ENCODE measurements around the gene FLT3.
"Not testable (repeated sequence)": the region's sequence is repeated elsewhere in the genome, so short reads cannot be mapped to it uniquely, and the experiment has no call there.

The FLT3 gene

DNA sequence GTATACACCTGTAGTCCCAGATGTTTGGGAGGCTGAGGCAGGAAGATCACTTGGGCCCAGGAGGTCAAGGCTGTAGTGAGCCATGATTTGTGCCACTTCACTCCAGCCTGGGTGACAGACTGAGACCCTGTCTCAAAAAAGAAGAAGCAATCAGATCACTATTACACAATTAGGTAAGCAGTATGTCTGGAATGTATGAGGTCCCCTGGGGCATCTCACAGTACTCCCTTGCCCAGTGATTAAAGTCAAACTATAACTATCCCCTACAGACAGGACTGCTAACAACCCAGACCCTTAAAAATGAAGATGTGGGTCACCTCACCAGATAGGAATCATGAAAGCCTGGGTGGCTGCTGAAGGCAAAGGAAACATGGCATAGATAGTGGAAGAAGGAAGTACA lies 28.6 kb upstream of the FLT3 start:
- no peak for DNase-seq (ENCODE audit: low read depth in 1 of 2, low spot score in 1 of 2)
- in situ Hi-C loops (cut with HindIII; ENCODE audit: low pct_unique_long_range_greater_than_20kb, low sequenced_read_pairs): no loop called here
- no peak for TF ChIP-seq JUND (IDR thresholded peaks at IDR 0.05; ENCODE audit: low read depth)

DNA sequence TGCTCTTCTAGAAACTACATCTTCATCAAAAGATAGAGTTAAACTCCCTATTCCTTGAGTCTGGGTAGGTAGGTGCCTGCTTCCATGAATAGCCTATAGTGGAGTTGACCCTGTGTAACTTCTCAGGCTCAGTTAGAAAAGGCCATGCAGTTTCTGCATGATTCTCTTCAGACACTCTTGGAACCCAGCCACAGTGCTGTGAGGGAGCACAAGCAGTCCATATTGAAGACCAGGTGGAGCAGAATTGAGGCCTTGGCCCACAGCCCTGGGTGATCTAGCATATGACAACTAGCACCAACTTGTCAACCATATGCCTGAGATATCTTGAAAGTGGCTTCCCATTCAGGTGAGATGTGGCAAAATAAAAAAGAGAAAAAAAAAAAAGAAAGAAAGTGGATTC lies 27.7 kb upstream of the FLT3 start:
- no peak for DNase-seq (ENCODE audit: low read depth in 1 of 2, low spot score in 1 of 2)
- in situ Hi-C loops (cut with HindIII; ENCODE audit: low pct_unique_long_range_greater_than_20kb, low sequenced_read_pairs): no loop called here
- TF ChIP-seq JUND (IDR thresholded peaks at IDR 0.05; ENCODE audit: low read depth): no peak

DNA sequence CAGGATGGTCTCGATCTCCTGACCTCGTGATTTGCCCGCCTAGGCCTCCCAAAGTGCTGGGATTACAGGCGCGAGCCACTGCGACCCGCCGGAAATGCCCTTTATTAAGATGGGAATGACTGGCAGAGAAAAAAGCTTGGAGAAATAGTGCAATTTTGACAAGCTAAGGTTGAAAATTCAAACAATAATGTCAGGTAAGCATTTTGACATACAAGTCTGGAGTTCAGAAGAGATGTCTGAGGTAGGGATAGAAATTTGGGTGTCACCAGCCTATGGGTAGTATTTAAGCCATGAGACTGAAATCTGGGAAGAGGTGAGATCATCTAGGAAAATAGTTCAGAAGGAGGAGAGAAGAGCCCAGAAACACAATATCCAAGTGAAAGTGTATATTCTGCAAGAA lies 20.8 kb upstream of the FLT3 start:
- in situ Hi-C loops (cut with HindIII; ENCODE audit: low pct_unique_long_range_greater_than_20kb, low sequenced_read_pairs): no loop called here
- TF ChIP-seq JUND (IDR thresholded peaks at IDR 0.05; ENCODE audit: low read depth): no peak
- DNase-seq (ENCODE audit: low read depth in 1 of 2, low spot score in 1 of 2): no peak

DNA sequence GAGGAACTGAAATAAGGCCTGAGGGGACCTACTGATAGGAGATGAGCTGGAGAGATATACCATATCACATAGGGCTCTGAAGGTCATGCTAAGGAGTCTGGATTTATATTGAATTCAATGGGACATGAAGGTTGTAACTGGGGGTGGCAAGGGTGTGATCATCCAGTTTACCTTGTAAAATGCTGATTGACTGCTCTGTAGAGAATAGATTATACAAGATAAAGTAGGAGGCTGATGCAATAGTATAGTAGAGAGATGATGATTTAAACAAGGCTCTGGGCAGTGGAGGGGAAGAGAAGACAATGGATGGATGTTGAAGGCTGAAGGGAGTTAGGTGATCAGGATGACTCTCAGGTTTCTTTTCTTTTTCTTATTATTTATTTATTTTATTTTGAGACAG lies 19.9 kb upstream of the FLT3 start:
- in situ Hi-C loops (cut with HindIII; ENCODE audit: low pct_unique_long_range_greater_than_20kb, low sequenced_read_pairs): no loop called here
- DNase-seq (ENCODE audit: low read depth in 1 of 2, low spot score in 1 of 2): no peak
- TF ChIP-seq JUND (IDR thresholded peaks at IDR 0.05; ENCODE audit: low read depth): no peak

DNA sequence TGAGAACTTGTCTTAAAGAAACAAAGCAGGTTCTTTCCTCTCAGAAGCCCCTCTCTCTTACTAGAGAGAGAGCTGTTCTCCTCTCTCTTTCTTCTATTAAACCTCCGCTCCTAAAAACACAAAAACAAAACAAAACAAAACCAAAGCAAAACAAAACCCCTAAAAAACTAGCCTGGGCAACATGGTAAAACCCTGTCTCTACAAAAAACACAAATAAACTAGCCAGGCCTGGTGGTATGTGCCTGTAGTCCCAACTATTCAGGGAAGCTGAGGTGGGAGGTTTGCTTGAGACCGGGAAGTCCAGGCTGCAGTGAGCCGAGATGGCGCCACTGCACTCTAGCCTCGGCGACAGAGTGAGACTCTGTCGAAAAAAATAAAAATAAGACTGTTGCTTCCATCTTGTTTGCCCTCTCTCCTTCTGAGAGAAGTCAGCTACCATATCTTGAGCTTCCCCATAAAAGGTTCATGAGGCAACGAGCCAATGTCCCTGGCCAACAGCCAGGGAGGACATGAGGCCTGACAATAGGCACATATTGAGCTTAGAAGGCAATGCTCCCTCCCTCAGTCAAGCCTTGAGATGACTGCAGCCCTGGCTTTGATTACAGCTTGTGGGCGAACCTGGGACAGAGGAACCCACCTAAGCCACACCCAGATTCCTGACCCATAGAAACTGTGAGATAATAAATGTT lies 17.5 kb upstream of the FLT3 start:
- DNase-seq (ENCODE audit: low read depth in 1 of 2, low spot score in 1 of 2): peak in 1 of 2 experiments; percentile 22
- no peak for TF ChIP-seq JUND (IDR thresholded peaks at IDR 0.05; ENCODE audit: low read depth)
- in situ Hi-C loops (cut with HindIII; ENCODE audit: low pct_unique_long_range_greater_than_20kb, low sequenced_read_pairs): no loop called here

DNA sequence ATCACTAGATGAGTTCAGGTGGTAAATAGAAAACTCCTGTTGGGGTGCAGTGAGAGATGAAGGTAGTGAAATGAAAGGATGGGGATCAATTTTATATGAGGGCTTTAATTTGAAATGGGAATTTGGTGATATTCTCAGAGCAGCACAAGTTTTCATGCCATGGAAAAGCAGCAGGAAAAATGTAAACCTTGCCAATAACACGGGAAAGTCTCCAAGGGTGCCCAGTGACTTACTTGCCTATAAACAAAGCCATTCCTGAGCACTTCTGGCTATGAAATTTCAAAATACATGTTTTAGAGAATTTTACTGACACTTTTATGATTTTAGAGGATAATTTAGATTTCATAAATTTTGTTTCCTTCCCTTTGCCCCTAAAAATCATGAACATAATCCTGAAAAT lies 16.4 kb upstream of the FLT3 start:
- no peak for TF ChIP-seq JUND (IDR thresholded peaks at IDR 0.05; ENCODE audit: low read depth)
- DNase-seq (ENCODE audit: low read depth in 1 of 2, low spot score in 1 of 2): no peak
- in situ Hi-C loops (cut with HindIII; ENCODE audit: low pct_unique_long_range_greater_than_20kb, low sequenced_read_pairs): no loop called here

DNA sequence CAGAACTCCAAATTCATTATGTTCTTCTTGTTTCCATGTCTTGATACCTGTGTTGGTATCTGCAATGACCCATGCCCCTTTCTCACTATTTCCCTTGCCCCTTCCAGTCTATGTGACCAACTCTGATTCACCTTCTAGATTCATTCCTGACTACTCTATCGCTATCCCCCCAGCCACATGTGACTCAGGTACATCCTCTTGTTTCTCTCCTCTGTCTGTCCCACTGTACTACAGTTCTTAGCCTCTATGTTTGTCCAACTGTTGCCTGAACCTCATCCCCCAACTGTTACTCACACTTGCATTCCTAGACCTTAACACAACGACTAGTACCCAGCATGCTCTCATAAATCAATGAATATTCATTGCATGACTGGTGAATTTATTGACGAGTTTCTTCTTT lies 10.0 kb upstream of the FLT3 start:
- no peak for TF ChIP-seq JUND (IDR thresholded peaks at IDR 0.05; ENCODE audit: low read depth)
- in situ Hi-C loops (cut with HindIII; ENCODE audit: low pct_unique_long_range_greater_than_20kb, low sequenced_read_pairs): no loop called here
- no peak for DNase-seq (ENCODE audit: low read depth in 1 of 2, low spot score in 1 of 2)

DNA sequence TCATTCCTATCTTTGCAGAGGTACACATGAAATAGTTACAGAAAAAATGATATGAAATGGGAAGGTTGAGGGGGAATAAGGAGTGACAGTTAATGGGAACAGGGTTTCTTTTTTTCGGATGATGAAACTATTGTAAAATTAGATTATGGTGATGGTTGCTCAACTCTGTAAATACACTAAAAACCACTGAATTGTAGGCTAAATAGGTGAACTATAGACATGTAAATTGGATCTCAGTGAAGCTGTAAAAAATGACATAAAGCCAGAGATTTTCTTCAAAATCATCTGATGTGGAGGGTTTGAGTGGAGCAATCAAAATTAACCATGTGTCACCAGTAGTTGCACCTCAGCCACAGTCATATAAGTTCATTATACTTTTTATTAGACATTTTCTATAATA lies 6.6 kb upstream of the FLT3 start:
- in situ Hi-C loops (cut with HindIII; ENCODE audit: low pct_unique_long_range_greater_than_20kb, low sequenced_read_pairs): no loop called here
- no peak for DNase-seq (ENCODE audit: low read depth in 1 of 2, low spot score in 1 of 2)
- TF ChIP-seq JUND (IDR thresholded peaks at IDR 0.05; ENCODE audit: low read depth): no peak

DNA sequence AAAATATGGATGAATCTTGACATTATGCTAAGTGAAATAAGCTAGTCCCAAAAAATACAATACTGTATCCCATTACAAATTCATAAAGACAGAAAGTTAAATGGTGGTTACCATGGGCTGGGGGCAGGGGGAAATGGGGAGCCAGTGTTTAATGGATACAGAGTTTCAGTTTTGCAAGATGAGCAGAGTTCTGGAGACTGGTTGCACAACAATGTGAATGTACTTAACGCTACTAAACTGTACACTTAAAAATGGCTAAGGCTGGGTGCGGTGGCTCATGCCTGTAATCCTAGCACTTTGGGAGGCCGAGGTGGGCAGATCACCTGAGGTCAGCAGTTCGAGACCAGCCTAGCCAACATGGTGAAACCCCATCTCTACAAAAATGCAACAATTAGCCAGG lies 1.5 kb upstream of the FLT3 start:
- not testable (repeated sequence) for DNase-seq (ENCODE audit: low read depth in 1 of 2, low spot score in 1 of 2)

DNA sequence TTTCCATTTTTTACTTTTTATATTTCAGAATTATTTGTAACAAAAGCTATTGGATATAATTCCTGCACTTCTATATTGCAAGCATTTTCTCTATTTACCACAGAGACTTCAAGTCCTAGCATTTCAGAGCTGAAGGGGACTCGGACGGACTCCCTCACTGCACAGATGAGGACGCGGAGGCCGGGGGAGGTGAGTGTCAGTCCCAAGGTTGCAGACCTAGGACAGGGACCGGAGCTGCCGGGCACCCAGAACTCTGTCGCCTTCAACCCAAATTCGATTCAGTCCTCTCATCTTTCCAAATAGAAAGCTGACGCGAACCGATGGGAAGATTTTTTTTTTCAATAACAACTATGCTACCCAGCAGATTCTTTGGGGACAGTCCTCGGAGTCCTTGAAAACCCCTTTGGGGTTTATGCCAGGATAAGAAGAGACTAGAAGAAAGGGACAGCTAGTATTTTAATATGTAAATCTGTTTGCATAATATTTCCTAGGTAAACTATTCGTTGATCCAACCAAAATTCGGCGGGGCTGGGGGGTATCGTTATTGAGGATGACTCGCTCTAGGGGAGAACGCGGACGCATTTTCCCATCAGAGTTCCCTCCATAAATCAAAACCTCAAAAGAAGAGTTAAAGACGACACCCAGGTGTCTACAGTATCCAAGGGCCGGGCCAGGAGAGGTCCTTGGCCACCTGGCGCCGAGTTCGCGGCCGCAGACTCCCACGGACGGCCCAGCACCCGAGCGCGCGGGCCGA lies 803 bp downstream of the FLT3 start:
- TF ChIP-seq JUND (IDR thresholded peaks at IDR 0.05; ENCODE audit: low read depth): no peak
- no peak for DNase-seq (ENCODE audit: low read depth in 1 of 2, low spot score in 1 of 2)
- in situ Hi-C loops (cut with HindIII; ENCODE audit: low pct_unique_long_range_greater_than_20kb, low sequenced_read_pairs): no loop called here

More for the DNA sequence above, 1.5 kb upstream of the FLT3 start:
- in situ Hi-C loops (cut with HindIII; ENCODE audit: low pct_unique_long_range_greater_than_20kb, low sequenced_read_pairs): not testable (repeated sequence)

DNA sequence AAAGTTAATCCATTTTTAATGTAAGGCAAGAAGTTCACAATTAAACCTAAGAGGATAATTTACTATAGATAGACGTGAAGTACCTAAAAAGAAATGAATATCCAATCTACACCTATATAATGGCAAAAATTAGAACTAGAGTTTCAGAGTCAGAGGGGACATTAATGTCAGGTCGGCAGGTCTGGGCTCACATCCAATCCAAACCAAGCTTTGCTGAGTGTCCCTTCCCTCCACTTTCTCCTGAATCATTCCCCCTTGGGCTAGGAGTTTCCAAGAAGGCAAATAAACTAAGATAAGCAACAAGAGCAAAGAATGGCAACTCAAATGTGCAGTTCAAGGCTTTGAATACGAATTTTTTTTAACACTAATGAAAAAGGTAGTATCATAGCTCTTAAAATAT lies 2.9 kb downstream of the FLT3 start:
- no peak for TF ChIP-seq JUND (IDR thresholded peaks at IDR 0.05; ENCODE audit: low read depth)
- no peak for DNase-seq (ENCODE audit: low read depth in 1 of 2, low spot score in 1 of 2)
- in situ Hi-C loops (cut with HindIII; ENCODE audit: low pct_unique_long_range_greater_than_20kb, low sequenced_read_pairs): no loop called here

DNA sequence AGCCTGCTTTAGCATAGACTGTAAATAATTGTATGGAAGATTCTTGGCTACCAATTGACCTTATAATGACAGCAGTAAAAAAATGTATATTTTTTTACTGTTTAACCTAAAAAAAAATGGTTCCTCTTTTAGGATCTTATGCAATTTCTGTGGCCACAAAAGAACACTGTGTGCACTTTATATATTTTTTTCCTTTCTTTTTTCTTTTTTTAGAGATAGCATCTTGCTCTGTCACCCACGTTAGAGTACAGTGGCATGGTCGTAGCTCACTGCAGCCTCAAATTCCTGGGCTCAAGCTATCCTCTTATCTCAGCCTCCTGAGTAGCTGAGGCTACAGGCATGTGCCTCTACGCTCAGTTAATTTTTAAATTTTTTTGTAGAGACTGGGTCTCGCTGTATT lies 6.1 kb downstream of the FLT3 start:
- in situ Hi-C loops (cut with HindIII; ENCODE audit: low pct_unique_long_range_greater_than_20kb, low sequenced_read_pairs): no loop called here
- no peak for TF ChIP-seq JUND (IDR thresholded peaks at IDR 0.05; ENCODE audit: low read depth)

DNA sequence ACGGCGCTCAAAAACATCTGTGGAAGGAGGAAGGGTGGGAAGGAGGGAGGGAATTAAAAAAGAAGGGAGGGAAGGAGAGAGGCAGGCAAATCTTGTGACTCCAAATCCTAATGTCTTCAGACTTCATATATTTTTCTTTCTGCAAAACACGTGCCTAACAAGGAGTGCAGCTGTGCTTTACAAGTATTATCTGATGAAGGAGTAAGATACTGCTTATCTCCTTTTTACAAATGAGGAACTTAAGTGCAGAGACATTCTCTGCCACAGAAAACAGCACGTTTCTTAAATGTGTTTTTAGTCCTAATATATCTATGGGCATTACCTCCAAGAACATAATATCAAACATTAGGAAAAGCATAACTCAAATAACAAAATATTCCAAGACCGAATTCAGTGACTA lies 6.5 kb downstream of the FLT3 start:
- in situ Hi-C loops (cut with HindIII; ENCODE audit: low pct_unique_long_range_greater_than_20kb, low sequenced_read_pairs): no loop called here
- TF ChIP-seq JUND (IDR thresholded peaks at IDR 0.05; ENCODE audit: low read depth): no peak
- no peak for DNase-seq (ENCODE audit: low read depth in 1 of 2, low spot score in 1 of 2)

More for the DNA sequence above, 6.1 kb downstream of the FLT3 start:
- DNase-seq (ENCODE audit: low read depth in 1 of 2, low spot score in 1 of 2): no peak

DNA sequence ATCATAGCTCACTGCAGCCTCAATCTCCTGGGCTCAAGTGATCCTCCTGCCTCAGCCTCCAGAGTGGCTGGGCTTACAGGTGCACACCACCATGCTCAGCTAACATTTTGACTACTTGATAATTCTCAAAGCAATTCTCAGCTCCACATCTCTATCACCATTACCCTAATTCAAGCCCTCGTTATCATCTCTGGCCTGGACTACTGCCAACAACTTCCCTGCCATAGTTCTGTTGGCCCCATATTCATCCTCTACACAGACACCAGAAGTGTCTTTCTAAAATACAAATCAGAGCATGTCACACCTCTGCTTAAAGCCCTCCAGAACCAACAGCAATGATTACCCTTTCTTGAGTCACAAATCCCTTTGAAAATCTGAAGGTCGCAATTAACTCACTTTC lies 7.9 kb downstream of the FLT3 start:
- TF ChIP-seq JUND (IDR thresholded peaks at IDR 0.05; ENCODE audit: low read depth): no peak
- in situ Hi-C loops (cut with HindIII; ENCODE audit: low pct_unique_long_range_greater_than_20kb, low sequenced_read_pairs): no loop called here
- no peak for DNase-seq (ENCODE audit: low read depth in 1 of 2, low spot score in 1 of 2)
